ENCODE data around the gene TIAM1. TPM values are rescaled to one million over a fixed set of nuclear protein-coding genes. Genes with fewer than 3 reads are reported as not detected.

Gene TIAM1
- total and polyA plus RNA-seq, 2 experiments from 2014 or later, result 9.2 to 9.6 TPM

DNA sequence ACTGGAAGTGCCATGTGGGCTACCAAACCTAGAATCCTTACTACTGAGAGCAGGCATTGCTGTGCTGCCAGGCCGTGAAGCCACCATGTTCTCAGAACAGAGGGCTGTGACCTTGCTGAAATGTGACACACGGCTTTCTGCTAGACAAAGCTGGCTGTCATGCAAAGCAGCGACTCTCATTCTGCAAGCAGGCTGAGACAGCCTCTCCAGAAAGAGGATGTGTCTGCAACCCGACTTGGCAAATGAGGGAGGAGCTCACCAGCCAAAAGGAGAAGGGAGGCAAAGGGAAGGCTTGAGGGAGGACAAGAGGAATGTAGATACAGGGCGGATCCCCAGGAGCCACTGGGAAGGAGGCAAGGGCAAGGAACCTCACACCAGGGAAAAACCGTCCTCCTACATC, 220.1 kb downstream of the TIAM1 start:
- TF ChIP-seq, protein P1, sequence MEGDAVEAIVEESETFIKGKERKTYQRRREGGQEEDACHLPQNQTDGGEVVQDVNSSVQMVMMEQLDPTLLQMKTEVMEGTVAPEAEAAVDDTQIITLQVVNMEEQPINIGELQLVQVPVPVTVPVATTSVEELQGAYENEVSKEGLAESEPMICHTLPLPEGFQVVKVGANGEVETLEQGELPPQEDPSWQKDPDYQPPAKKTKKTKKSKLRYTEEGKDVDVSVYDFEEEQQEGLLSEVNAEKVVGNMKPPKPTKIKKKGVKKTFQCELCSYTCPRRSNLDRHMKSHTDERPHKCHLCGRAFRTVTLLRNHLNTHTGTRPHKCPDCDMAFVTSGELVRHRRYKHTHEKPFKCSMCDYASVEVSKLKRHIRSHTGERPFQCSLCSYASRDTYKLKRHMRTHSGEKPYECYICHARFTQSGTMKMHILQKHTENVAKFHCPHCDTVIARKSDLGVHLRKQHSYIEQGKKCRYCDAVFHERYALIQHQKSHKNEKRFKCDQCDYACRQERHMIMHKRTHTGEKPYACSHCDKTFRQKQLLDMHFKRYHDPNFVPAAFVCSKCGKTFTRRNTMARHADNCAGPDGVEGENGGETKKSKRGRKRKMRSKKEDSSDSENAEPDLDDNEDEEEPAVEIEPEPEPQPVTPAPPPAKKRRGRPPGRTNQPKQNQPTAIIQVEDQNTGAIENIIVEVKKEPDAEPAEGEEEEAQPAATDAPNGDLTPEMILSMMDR (IDR thresholded peaks at IDR 0.05; ENCODE audit: low read depth, low read length), result no peak
- Histone ChIP-seq H3K27ac (peak overlapping the region; percentile 60), H3K4me3 (no peak overlapping the region), H3K36me3 (no peaks in the 10 kb centered on the region), H3K4me1 (ENCODE audit: low read depth) (peaks cover 18% of the 10 kb centered on the region), H3K9me3 (ENCODE audit: low read depth) (no peaks in the 10 kb centered on the region), H3K27me3 (no peaks in the 10 kb centered on the region)
- peak in 1 of 2 donors; percentile 31 for DNase-seq (ENCODE audit: low read depth in 1 of 2, low spot score in 1 of 2)

DNA sequence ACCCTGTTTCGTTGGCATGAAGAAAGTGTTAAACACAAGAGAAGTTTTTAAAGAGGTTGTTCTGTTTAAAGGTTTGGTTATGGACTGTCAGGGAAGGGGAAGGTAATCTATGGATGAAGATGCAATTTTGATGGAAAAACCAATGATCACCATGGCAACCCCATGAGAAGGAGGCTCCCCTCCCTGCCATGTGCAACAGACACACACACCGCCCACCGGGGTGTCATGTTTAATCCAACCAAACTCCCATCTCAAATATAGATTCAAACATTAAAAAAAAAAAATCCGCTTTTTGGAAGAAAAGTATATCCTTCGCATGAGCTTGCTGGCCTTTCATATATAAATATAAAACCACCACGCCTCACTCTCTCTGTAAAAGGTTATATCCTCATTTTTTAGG, 224.9 kb downstream of the TIAM1 start:
- no peaks in the 10 kb centered on the region for H3K36me3 ChIP-seq
- peaks cover 11% of the 10 kb centered on the region for H3K4me1 ChIP-seq (ENCODE audit: low read depth)
- TF ChIP-seq, protein P1 (IDR thresholded peaks at IDR 0.05; ENCODE audit: low read depth, low read length), result no peak
- no peaks in the 10 kb centered on the region for H3K27me3 ChIP-seq
- no peak for DNase-seq (ENCODE audit: low read depth in 1 of 2, low spot score in 1 of 2)
- no peak overlapping the region for H3K27ac ChIP-seq
- no peak overlapping the region for H3K4me3 ChIP-seq
- no peaks in the 10 kb centered on the region for H3K9me3 ChIP-seq (ENCODE audit: low read depth)

DNA sequence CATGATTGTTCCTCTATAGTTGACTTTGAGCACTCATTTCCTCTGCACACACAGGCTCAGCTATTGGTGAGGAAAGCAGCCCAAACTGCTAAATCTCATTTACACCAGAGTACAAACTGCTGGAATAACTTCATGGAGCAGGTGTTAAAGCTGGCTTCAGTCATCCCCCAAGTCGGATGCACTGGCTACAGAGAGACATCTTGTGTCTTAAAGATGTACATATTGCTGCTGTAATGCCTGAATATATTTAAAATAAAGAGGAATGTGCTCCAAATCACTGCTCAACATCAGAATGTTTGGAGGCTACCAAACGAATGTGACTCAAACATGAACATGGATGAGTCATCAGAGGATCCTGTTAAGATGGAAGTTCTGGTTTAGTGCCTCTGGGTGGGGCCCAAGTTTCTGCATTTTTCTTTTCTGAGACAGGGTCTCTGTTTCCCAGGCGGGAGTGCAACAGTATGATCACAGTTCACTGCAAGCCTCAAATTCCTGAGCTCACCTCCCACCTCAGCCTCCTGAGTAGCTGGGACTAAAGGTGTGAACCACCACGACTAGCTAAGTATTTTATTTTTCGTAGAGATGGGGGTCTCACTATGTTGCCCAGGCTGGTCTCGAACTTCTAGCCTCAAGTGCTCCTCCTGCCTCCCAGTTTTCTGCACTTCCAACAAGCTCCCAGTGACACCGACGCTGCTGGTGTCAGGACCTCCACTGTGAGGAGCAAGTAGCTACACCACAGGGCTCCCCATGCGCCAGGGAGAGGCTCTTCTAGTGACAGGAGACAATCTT, 226.7 kb downstream of the TIAM1 start:
- no peaks in the 10 kb centered on the region for H3K27me3 ChIP-seq
- TF ChIP-seq, protein P1 (IDR thresholded peaks at IDR 0.05; ENCODE audit: low read depth, low read length), result peak; percentile 18
- H3K27ac ChIP-seq, result no peak overlapping the region
- no peaks in the 10 kb centered on the region for H3K36me3 ChIP-seq
- H3K4me3 ChIP-seq, result no peak overlapping the region
- peak in 1 of 2 donors; percentile 67 for DNase-seq (ENCODE audit: low read depth in 1 of 2, low spot score in 1 of 2)
- no peaks in the 10 kb centered on the region for H3K4me1 ChIP-seq (ENCODE audit: low read depth)
- no peaks in the 10 kb centered on the region for H3K9me3 ChIP-seq (ENCODE audit: low read depth)

DNA sequence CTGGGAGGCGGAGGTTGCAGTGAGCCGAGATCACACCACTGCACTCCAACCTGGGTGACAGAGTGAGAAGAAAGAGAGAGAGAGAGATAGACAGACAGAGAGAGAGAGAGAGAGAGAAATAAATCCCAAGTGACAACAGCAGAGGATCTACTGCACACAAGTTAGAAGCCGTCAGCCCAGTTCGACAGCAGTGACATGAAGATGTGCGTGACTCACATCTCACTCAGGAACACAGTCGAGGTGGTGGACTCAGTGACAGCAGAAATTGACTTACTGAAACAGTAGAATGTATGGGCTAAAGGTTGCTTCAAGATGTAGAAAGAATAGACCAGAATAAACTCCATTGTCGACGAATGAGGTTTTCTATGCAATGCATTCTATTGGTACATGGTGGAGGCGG, 228.8 kb downstream of the TIAM1 start:
- DNase-seq (ENCODE audit: low read depth in 1 of 2, low spot score in 1 of 2), result no peak
- H3K27ac ChIP-seq, result no peak overlapping the region
- H3K36me3 ChIP-seq, result no peaks in the 10 kb centered on the region
- TF ChIP-seq, protein P1 (IDR thresholded peaks at IDR 0.05; ENCODE audit: low read depth, low read length), result no peak
- H3K4me1 ChIP-seq (ENCODE audit: low read depth), result no peaks in the 10 kb centered on the region
- H3K9me3 ChIP-seq (ENCODE audit: low read depth), result no peaks in the 10 kb centered on the region
- no peak overlapping the region for H3K4me3 ChIP-seq
- H3K27me3 ChIP-seq, result no peaks in the 10 kb centered on the region

DNA sequence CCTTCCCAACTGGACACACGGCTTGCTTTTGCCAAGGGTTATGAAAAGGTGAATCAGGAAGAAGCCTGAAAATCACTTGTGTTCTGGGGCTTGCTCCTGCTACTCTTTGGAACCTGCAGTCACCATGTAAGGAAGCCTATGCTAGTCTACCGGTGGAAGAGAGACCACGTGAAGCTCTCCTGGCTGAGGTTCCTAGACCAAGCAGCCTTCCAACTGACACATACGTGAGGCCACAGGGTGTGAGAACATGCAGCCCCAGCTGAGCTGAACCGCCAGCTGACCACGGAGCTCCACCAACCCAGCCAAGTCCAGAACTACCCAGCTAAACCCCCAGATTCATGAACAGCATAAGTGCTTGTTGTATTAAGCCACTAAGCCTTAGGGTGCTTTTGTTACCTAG, 233.0 kb downstream of the TIAM1 start:
- TF ChIP-seq, protein P1 (IDR thresholded peaks at IDR 0.05; ENCODE audit: low read depth, low read length), result no peak
- no peaks in the 10 kb centered on the region for H3K4me1 ChIP-seq (ENCODE audit: low read depth)
- H3K36me3 ChIP-seq, result no peaks in the 10 kb centered on the region
- H3K27me3 ChIP-seq, result no peaks in the 10 kb centered on the region
- no peaks in the 10 kb centered on the region for H3K9me3 ChIP-seq (ENCODE audit: low read depth)
- no peak overlapping the region for H3K27ac ChIP-seq
- DNase-seq (ENCODE audit: low read depth in 1 of 2, low spot score in 1 of 2), result no peak
- no peak overlapping the region for H3K4me3 ChIP-seq

Measured in cardiac muscle cell (in vitro differentiated cells and primary cell).